ENCODE data around the gene PTPN5.

- TF ChIP-seq CTCF (IDR thresholded peaks at IDR 0.05) = no peak
- TF ChIP-seq POLR2AphosphoS5 (IDR thresholded peaks at IDR 0.05) = no peak
These were observed 19.4 kb downstream of the PTPN5 start for GRCh38 chr11:18772211-18772610.
